GM18907 (cell line): ENCODE measurements around the gene HOXC6.
A peak's percentile ranks its signal among the peaks of the same experiment; 100 is the strongest.

ENCODE experiments used
- ATAC-seq: cut with Tn5 transposase; IDR thresholded peaks from one replicate; pipeline ENCODE4 v1.9.1; 2021; ENCODE audit warnings: mild to moderate bottlenecking, moderate library complexity; ENCODE audit not compliant: unreplicated experiment

The HOXC6 gene

DNA sequence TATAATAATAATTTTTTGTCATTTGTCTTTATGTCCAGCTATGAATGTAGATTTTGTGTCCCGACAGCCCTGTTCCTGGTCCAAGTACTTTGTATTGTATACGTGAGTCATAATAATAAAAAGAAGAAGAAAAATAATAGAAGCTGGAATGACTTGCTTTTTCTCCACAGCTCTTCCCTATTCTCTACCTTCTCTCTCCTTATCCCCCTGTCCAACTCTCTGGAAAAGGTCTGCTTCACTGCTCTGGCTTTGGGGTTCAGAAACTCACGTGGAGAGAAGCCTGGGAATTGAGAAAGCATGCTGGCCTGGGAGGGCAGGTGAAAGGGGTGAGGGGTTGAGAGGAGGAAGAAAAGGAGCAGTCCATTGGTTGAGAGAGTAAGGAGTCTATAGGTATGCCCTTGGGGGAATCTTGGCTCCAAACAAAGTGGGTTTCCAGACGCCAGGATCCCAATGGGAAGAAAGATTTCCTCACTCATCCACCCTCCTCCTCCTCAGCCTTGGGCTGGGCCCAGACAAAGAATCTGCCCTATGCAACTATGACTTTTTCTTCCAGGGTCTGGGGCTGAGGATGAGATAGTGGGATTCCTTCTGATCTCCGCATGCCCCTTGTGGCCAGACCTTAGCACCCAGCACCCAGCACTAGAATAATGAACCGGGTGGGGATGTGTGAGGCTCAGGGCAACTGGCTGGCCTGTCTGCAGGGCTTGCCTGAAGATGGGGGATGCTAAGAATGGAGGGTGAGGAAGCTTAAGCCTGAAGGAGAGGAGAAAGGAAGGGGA lies 15.4 kb upstream of the HOXC6 start:
- ATAC-seq, result no peak

DNA sequence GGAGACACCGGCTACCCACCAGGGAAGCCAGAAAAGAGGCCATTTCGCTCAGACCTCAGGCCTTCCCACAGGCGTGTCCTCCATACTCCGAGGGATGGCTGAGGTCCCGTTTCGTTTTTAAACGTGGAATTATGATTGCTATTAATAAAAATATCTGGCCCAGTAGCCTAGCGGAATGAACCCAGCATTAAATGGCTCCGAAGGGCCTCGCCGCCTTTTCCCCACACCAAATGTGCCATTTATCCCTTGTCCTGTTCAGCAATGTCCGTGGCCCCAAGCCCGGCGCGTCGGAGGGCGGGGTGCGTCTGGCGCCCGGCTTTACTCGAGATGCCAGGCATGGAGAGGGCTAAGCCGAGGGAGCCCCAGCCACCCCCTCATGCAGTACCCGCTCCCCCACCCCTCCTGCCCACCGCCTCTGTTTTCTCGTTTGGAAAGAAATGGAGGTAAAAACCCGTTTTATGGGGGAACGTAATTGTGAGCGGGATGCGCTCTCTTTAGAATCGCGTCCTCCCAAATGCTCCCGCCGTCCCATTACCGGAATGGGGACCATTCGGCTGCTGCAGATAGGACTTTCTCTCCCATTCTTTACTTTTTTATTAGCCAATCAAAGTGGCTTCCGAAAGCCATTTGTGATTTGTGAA lies 13.7 kb upstream of the HOXC6 start:
- ATAC-seq, result no peak

DNA sequence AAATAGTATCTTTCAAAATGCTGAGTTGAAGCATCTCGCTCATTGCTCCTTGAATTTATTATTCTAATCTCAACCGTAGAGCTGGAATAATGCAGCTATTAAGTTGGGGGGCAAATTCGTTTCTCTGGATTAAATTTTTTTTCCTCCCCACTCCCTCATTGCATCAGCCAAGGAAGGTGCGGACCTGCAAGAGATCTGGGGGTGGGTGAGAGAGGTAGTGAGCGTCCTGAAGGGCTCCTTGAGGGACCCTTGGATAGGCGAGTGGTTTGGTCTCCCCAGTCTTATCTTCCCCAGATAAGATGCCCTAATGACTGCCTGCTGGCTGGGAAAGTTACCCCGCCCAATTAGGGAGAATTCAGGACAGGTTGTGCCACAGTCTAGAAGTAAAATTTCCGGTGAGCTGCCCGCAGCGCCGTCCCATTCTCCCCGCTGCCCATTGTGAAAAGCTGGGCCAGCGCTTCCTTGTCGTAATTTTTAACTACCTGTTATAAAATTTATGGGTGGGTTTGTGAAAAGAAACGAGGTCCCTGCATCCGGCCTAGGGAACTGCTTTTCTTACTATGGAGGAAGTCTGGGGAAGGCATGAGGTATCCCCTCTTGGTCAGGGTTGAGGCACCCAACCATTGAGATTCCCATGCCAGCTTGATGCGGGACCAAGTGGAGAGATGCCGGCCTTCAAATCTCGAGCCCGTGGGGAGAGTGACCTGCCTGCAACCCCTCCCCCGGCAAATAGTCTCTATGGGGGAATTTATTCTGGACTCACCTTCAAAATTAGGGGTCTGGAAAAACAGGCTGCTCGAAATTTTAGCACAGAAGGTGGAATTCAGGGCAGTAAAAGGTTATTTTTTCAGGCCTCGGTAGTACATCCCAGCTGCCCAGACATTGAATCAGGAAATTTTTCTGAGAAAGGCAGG lies 13.0 kb upstream of the HOXC6 start:
- no peak for ATAC-seq

DNA sequence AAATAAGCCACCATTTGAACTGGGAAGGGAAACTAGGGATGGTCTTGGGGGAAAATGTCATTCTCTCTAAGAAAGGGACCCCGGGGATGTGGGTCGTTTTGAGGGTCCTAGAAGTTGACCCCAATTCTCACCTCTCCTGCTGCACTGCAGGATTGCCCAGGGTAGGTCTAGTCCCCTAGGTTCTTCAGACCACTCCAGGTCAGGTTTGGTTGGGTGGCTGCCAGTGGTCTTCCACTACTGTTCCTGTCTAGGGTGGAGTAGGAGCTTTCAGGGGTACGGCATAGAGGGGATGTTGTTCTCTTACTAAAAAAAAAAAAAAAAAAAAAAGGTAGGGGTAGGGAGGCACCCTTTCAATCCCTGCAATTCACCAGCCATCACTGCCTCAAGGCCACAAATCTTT lies 12.2 kb upstream of the HOXC6 start:
- no peak for ATAC-seq

DNA sequence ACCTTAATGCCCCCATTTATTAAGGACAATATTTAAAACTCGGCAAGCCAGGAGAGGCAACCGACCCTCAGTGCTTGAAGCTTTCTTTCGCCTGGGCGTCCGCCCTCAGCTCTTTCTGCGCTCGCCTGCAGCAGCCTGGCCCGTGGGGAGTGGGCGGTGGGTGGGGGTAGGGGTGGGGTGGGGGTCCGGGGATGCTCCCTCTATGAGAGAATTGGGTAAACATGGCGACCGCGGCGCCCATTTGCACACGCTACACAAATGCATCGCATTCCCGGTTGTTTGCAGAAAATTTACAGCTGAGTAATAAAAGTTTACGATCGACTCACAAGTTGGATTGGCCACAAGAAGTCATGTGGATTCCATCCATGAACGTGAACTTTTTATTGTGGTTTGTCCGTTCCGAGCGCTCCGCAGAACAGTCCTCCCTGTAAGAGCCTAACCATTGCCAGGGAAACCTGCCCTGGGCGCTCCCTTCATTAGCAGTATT lies 11.7 kb upstream of the HOXC6 start:
- no peak for ATAC-seq

DNA sequence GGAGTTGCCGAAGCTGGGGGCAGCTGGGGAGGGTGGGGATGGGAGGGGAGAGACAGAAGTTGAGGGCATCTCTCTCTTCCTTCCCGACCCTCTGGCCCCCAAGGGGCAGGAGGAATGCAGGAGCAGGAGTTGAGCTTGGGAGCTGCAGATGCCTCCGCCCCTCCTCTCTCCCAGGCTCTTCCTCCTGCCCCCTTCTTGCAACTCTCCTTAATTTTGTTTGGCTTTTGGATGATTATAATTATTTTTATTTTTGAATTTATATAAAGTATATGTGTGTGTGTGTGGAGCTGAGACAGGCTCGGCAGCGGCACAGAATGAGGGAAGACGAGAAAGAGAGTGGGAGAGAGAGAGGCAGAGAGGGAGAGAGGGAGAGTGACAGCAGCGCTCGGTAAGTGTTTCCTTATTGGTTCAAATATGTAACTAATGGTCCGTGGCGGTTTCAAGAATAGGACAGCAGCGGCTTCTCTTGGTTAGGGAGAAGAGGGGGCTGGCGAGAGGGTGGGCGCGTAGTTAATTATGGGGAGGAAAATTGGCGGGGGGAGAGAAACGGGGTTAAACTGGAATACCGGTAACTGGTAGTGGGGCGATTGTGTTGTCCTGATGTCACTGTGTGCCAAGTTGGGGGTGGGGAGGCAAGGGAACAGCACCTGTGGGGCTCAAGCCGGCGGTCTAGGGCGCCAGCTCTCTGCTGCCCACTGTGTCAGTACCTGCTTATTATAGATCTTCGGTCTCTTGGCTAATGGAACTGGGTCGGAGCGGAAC lies 11.0 kb upstream of the HOXC6 start:
- peak; percentile 33 for ATAC-seq

DNA sequence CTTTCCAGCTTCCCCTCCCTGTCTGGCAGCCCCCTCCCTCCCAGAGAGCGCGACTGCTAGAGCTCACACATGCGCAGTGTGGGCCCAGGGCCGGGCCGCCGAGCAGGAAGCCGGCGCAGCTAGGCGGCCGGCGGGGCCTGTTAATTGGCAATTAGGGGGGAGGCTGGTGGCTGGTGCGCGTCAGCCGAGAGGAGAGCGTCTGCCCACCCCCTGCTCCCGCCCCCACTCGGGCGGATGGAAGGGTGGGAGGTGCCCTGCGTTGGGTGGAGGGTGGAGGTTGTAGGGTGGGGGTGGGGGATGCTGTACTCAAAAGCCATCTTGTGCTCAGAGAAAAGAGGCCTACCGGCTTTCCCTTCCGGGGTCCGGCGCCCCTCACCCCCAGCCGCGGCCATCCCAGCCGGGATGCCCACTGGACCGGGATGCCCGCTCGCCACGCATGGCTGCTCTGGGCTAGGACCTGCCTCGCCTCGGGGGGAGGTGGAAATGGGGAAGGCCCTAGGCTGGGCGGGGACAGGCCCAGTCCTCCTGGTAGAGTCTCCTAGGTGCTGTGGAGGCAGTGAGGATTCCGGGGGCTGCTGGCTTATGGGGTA lies 10.3 kb upstream of the HOXC6 start:
- peak; percentile 83 for ATAC-seq

DNA sequence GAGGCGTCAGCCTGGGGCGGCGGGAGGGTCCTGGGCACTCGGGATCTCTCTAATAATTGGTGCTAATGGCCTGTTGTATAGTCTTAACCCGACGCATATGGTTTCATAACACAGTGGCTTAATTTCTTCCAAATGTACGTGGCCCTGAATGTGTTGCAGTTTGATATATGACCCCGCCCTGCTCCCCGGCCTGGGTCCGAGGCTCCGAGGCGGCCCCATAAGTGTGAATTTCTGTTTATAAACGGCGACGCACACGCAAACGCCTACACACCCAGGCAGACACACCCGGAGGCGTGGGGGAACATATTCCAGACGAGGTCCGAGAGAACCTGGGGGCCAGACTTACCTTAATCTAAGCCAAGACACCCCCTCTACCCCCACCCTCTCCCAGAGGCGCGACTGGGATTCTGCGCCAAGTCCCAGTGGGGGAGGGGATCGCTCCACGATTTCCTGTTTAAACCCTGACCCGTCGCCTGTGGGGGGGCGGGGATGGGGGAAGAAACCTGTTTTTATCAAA lies 9.7 kb upstream of the HOXC6 start:
- no peak for ATAC-seq

DNA sequence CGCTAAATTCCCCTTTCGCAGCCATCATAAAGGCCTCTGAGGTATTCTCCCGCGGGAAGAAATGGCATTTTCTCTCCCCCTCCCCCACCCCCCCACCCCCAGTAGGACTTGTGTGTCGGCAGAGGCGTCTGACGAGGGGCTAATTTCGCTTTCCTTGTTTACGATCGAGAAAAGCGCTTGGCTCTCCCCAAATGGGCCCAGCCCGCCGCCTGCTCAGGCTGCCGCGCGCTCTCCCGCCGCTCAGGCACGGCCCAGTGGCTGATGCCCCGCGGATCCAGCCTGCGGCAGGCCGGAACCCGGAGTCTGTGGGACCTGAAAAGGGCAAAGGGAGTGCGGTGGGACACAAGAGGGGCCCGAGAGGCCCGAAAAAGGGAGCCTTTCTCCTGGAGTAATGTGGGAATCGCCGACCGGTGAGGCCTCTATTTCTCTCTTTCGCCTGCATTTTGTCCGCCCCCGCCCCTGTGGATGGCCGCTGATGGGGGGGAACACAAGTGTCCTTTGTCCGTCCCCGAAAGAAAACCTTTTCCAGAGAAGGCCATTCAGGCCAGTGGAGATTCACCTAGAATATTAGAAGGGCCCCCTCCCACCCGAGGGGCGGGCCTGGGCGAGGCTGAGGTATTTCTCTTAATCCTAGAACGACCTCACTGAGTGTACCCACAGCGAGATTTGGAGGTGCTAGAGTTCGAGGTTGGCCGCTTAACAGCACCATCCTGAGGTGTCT lies 9.0 kb upstream of the HOXC6 start:
- ATAC-seq, result no peak

DNA sequence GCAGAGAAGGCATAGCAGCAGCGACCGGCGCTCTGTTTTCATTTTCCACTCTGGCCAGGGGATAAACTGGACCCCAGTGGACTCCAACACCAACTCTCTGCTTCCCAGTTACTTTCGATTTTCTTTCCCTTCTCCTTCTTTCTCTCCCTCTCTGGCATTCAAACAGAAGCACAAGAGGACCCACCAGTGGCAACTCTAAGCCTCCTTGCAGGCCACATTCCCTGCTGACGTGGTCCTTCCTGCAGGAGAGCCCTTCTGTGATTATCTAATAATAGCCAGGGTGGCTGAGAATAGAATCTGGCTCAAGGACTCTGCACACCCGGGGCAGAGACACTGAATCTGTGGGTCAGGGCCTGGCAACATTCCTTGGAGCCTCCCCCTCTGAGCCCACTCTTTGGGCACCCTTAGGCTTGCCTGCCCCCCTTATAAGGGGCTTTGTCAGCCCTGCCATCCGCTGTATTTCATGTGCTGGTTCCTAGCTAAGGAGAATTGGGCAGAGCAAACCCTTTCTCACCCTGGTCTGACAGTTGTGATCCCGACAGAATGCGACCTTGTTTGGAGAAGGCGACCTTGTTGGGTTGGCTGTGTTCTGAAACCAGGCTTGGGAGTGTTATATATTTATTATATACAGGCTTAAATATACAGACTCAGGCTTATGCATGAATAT lies 8.2 kb upstream of the HOXC6 start:
- no peak for ATAC-seq

DNA sequence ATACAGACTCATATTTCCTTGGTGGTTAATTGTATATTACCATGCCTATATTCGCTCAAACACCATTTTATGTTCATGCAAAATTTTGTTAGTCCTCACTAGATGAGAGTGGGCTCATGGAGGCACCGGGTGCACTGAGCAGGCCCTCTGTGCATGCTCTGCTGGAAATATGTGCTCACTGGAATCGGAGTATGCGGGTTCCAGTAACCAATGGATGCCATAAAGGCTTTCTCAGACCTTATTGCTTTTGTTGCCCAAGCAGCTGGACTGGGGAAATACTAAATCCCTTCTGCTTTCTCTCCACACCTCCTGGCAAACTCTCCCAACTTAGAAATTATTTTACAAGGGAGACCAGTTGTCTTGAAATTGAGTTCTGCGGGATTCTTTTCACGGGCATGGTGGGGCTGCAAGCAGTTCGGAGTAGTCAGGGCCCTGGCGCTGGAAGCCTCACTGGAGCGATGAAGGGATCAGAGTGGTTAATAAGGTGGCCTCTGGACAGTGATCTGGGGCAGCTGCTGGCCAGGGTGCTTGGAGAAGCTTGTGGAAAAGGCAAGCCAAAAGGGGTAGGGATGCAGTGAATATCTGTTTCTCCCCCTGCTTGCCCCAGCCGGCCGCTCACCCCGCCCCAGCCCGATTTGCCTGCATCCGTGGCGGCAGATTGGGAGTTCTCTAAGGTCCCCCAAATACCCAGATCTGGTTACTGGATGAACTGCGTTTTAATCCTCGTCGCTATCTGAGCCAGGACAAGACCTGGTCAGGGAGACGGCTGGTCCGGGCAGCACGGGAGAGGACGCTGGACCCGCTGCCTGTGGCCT lies 7.4 kb upstream of the HOXC6 start:
- no peak for ATAC-seq

DNA sequence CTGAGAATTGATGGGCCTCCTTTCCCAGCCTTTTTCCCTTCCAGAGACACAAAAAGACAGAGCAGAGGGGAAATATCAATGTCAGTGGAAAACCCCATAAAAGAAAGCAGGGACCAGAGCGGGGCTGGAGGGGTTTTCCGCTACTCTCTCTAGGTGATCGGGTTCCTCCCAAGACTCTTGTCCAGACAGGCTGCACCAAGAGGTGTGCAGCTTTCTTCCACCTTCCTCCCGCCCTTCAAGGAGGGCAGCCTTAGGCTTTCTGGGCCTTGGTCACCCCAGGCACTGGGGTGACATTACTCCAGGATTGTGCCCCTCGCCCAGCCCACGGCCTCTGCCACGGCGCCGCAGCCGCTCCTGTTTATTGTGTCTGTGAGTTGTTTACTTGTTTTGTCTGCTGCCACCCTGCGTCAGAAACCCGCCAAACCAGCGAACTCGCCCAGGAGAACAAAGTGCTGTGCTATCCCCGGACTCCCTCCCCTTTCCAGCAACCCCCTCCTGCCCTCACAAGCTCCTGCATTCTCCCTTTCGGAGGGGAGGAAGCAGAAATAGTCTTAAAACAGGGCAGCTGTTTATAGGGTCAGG lies 6.7 kb upstream of the HOXC6 start:
- ATAC-seq, result peak; percentile 33

DNA sequence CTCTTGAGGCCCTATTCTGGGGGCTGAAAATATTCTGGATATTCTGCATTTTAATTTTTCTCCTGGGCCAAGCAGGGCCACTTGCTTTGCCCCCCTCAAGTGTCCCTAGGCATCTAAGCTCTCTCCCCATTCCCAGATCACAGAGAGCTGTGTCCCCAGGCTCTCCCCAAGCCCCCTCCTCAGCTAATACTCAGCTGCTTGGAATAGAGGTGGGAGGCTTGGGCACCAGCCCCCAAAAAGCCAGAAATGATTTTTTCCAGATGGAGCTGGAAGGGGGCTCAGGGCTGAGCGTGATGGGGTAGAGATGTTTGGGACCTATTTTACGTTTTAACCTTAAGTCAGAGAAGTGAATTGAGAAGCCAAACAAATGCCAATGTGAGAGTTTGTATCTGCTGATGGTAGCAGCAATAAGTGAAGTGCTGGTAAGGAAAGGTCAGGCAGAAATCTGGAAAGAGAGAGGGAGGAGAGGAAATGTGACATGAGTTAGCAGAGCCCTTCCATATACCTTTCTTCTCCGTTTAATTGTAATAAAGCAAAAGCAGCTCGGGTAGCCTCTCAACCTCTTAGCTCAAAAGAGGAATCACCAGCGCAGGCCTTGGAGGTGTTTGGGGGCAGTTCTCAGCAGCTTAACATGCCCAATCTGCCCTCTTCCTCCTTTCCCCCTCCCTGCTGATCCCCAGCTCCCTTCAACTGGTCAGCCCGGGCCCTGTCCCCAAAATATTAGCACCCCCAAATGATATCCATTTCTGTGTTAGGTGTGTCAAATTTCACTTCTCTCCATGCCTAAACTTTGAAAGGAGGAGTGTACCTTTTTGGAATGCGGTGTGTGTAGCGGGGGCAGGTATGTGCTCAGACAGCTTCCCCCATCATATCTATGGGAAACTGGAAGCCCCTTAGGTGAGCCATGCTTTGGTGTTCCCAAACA lies 5.0 kb upstream of the HOXC6 start:
- no peak for ATAC-seq

DNA sequence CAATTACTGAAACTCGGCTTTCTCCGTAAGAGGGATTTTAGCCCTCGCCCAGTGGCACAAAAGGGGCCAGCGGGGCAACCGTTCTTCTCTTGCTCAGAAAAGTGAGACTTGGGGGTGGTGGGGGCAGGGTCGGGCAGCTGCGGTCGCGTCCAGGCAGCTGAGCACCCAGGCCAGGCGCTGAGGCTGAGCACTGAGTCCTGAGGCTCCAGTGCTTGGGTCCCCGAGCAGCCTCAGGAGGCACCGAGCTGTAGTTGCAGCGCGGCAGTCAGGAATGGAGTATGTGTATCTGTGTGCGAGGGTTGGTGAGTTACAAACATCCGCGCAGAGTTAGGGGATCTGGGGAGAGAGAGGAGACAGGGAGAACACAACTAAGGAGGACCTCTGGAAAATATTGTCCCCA lies 4.1 kb upstream of the HOXC6 start:
- no peak for ATAC-seq

DNA sequence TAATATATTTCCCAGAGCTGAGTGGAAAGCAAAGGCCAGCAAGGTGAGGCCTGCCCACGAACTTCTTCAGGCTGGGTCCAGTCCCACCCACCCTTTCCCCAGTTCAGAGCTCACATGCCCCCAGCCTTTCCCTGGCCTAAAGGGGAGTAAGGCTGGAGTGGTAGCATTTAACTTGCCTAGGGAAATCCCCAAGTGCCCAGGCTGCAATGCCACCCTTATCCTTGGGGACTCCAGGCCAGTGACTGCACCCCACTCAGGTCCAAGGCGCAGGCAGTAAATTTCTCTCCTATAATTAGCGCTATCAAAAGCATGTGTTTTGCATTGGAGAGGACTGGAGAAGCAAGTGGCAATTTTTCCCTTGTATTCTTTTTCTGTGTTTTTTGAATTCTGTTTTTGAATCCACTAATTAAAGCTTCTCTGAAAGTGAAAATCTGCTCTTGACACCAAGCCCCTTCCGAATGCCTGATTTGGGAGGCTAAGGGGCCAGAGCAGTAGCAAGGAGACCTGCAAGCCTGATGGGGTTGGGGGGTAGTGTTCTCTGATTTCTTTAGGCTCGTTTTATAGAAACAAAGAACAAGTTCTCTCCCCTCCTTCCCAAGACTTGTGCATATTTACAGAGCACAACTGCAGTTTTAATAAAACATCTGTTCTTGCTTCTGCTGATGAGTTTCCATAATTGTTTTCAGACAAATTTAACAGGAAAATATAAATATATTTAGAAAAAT lies 3.5 kb upstream of the HOXC6 start:
- no peak for ATAC-seq
